Measurements from ENCODE around the gene PNPLA7. TPM values are rescaled to one million over a fixed set of nuclear protein-coding genes. Genes with fewer than 3 reads are reported as not detected.

The PNPLA7 gene
- total RNA-seq, 4 donors from 2014 or later, result 0.26 to 25.7 (median 3.4) TPM

- TF ChIP-seq POLR2A (IDR thresholded peaks at IDR 0.05), result no peak
- TF ChIP-seq, protein P1, sequence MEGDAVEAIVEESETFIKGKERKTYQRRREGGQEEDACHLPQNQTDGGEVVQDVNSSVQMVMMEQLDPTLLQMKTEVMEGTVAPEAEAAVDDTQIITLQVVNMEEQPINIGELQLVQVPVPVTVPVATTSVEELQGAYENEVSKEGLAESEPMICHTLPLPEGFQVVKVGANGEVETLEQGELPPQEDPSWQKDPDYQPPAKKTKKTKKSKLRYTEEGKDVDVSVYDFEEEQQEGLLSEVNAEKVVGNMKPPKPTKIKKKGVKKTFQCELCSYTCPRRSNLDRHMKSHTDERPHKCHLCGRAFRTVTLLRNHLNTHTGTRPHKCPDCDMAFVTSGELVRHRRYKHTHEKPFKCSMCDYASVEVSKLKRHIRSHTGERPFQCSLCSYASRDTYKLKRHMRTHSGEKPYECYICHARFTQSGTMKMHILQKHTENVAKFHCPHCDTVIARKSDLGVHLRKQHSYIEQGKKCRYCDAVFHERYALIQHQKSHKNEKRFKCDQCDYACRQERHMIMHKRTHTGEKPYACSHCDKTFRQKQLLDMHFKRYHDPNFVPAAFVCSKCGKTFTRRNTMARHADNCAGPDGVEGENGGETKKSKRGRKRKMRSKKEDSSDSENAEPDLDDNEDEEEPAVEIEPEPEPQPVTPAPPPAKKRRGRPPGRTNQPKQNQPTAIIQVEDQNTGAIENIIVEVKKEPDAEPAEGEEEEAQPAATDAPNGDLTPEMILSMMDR (IDR thresholded peaks at IDR 0.05), result no peak
- Histone ChIP-seq H3K4me1 (no peaks in the 10 kb centered on the region), H3K36me3 (no peaks in the 10 kb centered on the region), H3K27ac (no peak overlapping the region), H3K9me3 (no peaks in the 10 kb centered on the region), H3K27me3 (no peaks in the 10 kb centered on the region), H3K4me3 (no peak overlapping the region)
- intact Hi-C loops (cut with DNase I; ENCODE audit: low total_unique reads), result no loop called here
- no peak for DNase-seq
Measured at GRCh38 chr9:137564817-137565411, 14.7 kb upstream of the PNPLA7 start.

GRCh38 chr9:137564134-137564533 lies 13.9 kb upstream of the PNPLA7 start:
- no peak for DNase-seq
- intact Hi-C loops (cut with DNase I; ENCODE audit: low total_unique reads), result no loop called here
- Histone ChIP-seq H3K27ac (no peak overlapping the region), H3K9me3 (no peaks in the 10 kb centered on the region), H3K4me1 (no peaks in the 10 kb centered on the region), H3K36me3 (no peaks in the 10 kb centered on the region), H3K4me3 (no peak overlapping the region), H3K27me3 (no peaks in the 10 kb centered on the region)
- TF ChIP-seq, protein P1 (IDR thresholded peaks at IDR 0.05), result no peak
- no peak for TF ChIP-seq POLR2A (IDR thresholded peaks at IDR 0.05)

DNA sequence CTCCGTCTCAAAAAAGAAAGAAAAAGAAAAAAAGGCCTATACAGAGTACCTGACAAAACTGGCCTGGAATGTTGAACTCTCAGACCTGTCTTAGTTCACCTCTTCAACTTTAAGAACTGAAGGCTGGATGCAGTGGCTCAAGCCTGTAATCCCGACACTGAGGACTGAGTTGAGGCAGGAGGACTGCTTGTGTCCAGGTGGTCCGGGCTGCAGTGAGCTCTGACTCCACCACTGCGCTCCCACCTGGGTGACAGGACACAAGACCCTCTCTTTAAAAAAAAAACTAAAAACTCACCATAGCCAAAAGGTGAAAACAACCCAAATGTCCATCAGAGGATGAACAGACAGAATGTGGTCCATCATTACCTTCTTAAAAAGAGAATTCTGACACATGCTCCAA lies 7.9 kb upstream of the PNPLA7 start:
- no peak for TF ChIP-seq POLR2A (IDR thresholded peaks at IDR 0.05)
- H3K27me3 ChIP-seq, result no peaks in the 10 kb centered on the region
- H3K36me3 ChIP-seq, result no peaks in the 10 kb centered on the region
- H3K9me3 ChIP-seq, result no peaks in the 10 kb centered on the region
- DNase-seq, result no peak
- no peaks in the 10 kb centered on the region for H3K4me1 ChIP-seq
- H3K27ac ChIP-seq, result no peak overlapping the region
- H3K4me3 ChIP-seq, result no peak overlapping the region
- intact Hi-C loops (cut with DNase I; ENCODE audit: low total_unique reads), result no loop called here

DNA sequence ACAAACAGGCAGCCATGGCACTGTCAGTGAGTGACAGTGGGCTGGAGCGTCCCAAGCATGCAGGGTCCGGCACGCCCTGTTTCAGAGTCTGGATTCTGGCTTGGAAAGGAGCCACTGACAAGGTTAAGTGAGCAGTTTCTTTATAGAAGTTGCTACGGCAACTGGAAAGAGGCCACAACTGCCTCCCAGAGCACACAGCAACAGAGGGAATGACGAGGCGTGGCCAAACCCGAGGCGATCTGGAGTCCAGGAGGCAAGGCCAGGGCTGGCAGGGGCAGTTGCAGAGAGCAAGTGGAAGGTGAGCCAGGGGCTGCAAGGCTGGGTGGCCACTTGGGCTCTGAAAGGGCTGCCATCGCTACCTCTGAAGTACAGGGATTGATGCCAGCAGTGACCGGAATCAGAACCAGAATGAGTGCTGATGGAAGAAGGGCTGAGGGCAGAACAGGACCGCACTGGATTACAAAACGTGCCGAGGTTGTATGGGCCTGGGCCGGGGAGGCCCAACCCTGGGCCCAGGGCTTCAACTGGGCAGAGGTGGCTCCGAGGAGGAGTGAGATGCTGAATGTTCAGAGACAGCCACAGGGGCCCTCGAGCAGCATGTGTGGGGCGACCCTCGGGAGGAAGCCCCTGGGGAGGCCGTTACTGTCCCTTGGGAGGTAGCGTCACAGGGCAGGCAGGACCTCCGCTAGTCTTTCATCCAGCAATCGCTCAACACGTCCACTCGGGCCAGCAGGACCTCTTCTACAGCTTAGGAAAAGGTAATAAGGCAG lies 6.1 kb upstream of the PNPLA7 start:
- Histone ChIP-seq H3K9me3 (no peaks in the 10 kb centered on the region), H3K4me1 (peaks cover 0 to 5% of the 10 kb centered on the region in 2 donors), H3K36me3 (no peaks in the 10 kb centered on the region), H3K4me3 (no peak overlapping the region), H3K27me3 (no peaks in the 10 kb centered on the region), H3K27ac (no peak overlapping the region)
- intact Hi-C loops (cut with DNase I; ENCODE audit: low total_unique reads), result no loop called here
- TF ChIP-seq, protein P1 (IDR thresholded peaks at IDR 0.05), result no peak
- no peak for TF ChIP-seq POLR2A (IDR thresholded peaks at IDR 0.05)
- DNase-seq, result no peak

DNA sequence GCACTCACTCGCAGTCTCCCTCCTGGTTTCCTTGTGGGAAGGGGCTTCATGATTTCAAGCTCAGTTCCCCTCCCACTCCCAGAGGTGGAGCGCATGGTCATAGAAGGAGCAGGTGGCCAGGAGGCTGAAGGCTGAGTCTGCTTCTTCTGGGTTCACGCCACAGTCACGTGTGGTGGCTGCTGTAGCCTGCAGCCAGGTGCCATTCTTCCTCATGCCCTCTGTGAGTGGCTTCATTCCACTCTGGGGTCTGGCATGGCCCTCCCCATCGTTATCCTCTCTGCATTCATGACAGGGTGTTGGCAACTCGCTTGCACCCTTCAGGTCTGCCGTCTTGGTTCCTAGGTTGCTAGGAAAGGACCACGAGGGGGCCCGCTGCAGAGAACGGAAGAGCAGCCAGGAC lies 5.0 kb upstream of the PNPLA7 start:
- TF ChIP-seq, protein P1 (IDR thresholded peaks at IDR 0.05), result no peak
- TF ChIP-seq POLR2A (IDR thresholded peaks at IDR 0.05), result no peak
- Histone ChIP-seq H3K27ac (no peak overlapping the region), H3K4me1 (peaks cover 0 to 5% of the 10 kb centered on the region in 2 donors), H3K36me3 (no peaks in the 10 kb centered on the region), H3K4me3 (no peak overlapping the region), H3K9me3 (no peaks in the 10 kb centered on the region), H3K27me3 (no peaks in the 10 kb centered on the region)
- DNase-seq, result no peak
- intact Hi-C loops (cut with DNase I; ENCODE audit: low total_unique reads), result no loop called here
